Ovary (tissue), 3 donors: ENCODE measurements around the gene CEP120.

ENCODE experiments used
- EP300 ChIP-seq: sonication (generic); formaldehyde crosslinking; IDR thresholded peaks from one replicate; pipeline ENCODE4 v1.6.1; 2017; ENCODE audit warnings: antibody characterized with exemption
- POLR2A ChIP-seq: fragments of 450-650 bp; IDR thresholded peaks from one replicate; pipeline ENCODE4 v1.6.1; 2017; ENCODE audit warnings: antibody characterized with exemption, mild to moderate bottlenecking, moderate library complexity
- TF ChIP-seq, protein P1 (sequence below), 3 donors: fragments of 450-650 bp in 2 of 3; fragments of 200-600 bp in 1 of 3; IDR thresholded peaks; one replicate each; pipeline versions ENCODE4 v1.5.1 to v1.8.0; 2016 to 2022; ENCODE audit warnings: antibody characterized with exemption in 3 of 3, mild to moderate bottlenecking in 1 of 3
- donor health status: DM: no; HTN: no; CAD: no.

DNA sequence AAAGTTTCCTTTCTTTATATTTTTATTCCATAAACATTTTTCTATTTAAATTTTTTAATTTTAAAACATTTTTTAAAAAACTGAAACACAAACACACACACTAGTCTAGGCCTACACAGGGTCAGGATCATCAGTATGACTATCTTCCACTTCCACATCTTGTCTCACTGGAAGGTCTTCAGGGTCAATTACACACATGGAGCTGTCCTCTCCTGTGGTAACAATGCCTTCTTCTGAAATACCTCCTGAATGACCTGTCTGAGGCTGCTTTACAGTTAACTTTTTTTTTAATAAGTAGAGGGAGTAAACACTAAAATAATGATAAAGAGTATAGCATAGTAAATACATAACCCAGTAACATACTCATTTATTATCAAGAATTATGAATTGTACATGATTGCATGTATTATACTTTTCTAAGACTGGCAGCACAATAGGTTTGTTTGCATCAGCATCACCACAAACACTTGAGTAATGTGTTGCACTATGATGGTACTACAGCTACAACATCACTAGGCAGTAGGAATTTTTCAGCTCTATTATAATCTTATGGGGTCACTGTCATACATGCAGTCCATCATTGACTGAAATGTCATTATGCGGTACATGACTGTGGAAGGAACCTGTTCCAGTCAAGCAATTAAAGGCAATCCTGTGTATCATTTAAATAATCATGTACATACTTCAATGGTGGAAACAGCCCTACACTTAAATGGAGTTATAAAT, 17.4 kb upstream of the CEP120 start:
- TF ChIP-seq, protein P1, sequence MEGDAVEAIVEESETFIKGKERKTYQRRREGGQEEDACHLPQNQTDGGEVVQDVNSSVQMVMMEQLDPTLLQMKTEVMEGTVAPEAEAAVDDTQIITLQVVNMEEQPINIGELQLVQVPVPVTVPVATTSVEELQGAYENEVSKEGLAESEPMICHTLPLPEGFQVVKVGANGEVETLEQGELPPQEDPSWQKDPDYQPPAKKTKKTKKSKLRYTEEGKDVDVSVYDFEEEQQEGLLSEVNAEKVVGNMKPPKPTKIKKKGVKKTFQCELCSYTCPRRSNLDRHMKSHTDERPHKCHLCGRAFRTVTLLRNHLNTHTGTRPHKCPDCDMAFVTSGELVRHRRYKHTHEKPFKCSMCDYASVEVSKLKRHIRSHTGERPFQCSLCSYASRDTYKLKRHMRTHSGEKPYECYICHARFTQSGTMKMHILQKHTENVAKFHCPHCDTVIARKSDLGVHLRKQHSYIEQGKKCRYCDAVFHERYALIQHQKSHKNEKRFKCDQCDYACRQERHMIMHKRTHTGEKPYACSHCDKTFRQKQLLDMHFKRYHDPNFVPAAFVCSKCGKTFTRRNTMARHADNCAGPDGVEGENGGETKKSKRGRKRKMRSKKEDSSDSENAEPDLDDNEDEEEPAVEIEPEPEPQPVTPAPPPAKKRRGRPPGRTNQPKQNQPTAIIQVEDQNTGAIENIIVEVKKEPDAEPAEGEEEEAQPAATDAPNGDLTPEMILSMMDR (IDR thresholded peaks at IDR 0.05) = no peak
- TF ChIP-seq POLR2A (no peak), EP300 (no peak)
